ENCODE measurements around the gene TFAP2A. TPM values are rescaled to one million over a fixed set of nuclear protein-coding genes. Genes with fewer than 3 reads are reported as not detected.

The TFAP2A gene
- not detected in 2 replicates for total RNA-seq
- 0.03 and 0.05 TPM in 2 replicates for polyA plus RNA-seq
- 0.10 and 0.29 TPM in 2 replicates for polyA plus RNA-seq (2012)
- polyA minus RNA-seq (ENCODE audit: low replicate concordance): not detected in 2 replicates

DNA sequence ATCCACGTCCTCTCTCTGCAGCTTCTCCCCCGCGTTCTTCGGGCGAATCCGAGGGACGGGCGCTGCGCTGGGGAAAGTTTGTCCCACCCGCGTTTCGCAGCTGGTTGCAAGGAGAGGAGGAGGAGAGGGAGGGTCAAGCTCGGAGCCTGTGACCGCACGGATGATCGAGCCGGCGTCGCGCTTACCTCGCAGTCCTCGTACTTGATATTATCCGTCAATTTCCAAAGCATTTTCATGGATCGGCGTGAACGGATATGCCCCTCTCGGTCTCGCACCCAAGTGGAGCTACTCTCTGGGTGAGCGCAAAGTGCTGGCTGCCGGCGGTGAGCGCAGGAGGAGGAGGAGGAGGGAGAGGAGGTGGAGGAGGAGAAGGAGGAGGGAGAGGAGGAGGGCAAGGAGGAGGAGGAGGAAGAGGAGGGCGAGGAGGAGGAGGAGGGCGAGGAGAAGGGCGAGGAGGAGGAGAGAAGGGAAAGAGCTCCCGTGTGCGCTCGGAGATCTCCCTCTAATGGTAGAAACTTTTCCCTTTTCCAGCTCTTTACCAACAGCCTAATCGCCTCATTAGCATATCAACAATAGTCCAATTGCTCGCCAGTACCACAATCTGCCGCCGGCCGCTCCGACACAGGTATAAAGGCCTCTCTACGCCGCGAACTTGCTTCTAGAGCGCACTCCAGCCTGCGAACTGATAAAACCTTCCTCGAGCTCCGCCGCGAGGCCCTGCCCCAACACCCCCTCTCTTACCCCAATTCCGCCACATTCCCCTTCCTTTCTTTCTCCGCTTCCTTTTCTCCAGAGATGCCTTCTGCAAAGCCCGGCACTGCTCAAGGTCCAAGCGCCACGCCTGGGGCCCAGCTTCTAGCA, at the start of gene TFAP2A:
TFAP2A (minus strand) TSS at position 319 of the 861 bp plus-strand sequence; CDS start at position 236, 83 bp downstream.
- Histone ChIP-seq H3K9ac (ENCODE audit: insufficient read depth, low read length) (no peak within 1 kb of the TSS), H3K36me3 (ENCODE audit: control insufficient read depth, insufficient read depth, low read length) (no peaks in the 10 kb centered on the region), H2AFZ (ENCODE audit: low read length) (no peak within 1 kb of the TSS), H4K20me1 (ENCODE audit: control insufficient read depth, extremely low read depth, insufficient read depth, low read length) (no peaks in the 10 kb centered on the region), H3K4me1 (ENCODE audit: control insufficient read depth, extremely low read depth, insufficient read depth, low read length) (no peaks in the 10 kb centered on the region), H3K4me2 (ENCODE audit: extremely low read depth, insufficient read depth, low read length) (no peak within 1 kb of the TSS), H3K79me2 (ENCODE audit: control insufficient read depth, insufficient read depth, low read length) (no peaks in the 10 kb centered on the region), H3K9me3 (ENCODE audit: control insufficient read depth, insufficient read depth, low read depth, low read length) (no peaks in the 10 kb centered on the region), H3K4me3 (replicated peaks in 1 of 4; ENCODE audit: control extremely low read depth in 1 of 4, insufficient read depth in 1 of 4, low read depth in 3 of 4, low read length in 4 of 4) (peak within 1 kb of the TSS in 1 of 4 experiments; percentile 25), H3K27me3 (ENCODE audit: control insufficient read depth, insufficient read depth, low read length) (peaks cover 82% of the 10 kb centered on the region), H3K27ac (ENCODE audit: insufficient read depth, low read length) (no peak within 1 kb of the TSS)
- TF ChIP-seq, protein P1, sequence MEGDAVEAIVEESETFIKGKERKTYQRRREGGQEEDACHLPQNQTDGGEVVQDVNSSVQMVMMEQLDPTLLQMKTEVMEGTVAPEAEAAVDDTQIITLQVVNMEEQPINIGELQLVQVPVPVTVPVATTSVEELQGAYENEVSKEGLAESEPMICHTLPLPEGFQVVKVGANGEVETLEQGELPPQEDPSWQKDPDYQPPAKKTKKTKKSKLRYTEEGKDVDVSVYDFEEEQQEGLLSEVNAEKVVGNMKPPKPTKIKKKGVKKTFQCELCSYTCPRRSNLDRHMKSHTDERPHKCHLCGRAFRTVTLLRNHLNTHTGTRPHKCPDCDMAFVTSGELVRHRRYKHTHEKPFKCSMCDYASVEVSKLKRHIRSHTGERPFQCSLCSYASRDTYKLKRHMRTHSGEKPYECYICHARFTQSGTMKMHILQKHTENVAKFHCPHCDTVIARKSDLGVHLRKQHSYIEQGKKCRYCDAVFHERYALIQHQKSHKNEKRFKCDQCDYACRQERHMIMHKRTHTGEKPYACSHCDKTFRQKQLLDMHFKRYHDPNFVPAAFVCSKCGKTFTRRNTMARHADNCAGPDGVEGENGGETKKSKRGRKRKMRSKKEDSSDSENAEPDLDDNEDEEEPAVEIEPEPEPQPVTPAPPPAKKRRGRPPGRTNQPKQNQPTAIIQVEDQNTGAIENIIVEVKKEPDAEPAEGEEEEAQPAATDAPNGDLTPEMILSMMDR (conservative IDR thresholded peaks at IDR 0.05 in 1 of 2, IDR thresholded peaks at IDR 0.05 in 1 of 2; ENCODE audit: low read depth in 1 of 2, low read length in 2 of 2): peak in 1 of 2 donors; percentile 36
- peak; percentile 98 for TF ChIP-seq EZH2 (IDR thresholded peaks at IDR 0.05; ENCODE audit: low read length, missing control alignments)
- peak in 1 of 2 donors; percentile 29 for DNase-seq (ENCODE audit: low read depth in 2 of 2)

DNA sequence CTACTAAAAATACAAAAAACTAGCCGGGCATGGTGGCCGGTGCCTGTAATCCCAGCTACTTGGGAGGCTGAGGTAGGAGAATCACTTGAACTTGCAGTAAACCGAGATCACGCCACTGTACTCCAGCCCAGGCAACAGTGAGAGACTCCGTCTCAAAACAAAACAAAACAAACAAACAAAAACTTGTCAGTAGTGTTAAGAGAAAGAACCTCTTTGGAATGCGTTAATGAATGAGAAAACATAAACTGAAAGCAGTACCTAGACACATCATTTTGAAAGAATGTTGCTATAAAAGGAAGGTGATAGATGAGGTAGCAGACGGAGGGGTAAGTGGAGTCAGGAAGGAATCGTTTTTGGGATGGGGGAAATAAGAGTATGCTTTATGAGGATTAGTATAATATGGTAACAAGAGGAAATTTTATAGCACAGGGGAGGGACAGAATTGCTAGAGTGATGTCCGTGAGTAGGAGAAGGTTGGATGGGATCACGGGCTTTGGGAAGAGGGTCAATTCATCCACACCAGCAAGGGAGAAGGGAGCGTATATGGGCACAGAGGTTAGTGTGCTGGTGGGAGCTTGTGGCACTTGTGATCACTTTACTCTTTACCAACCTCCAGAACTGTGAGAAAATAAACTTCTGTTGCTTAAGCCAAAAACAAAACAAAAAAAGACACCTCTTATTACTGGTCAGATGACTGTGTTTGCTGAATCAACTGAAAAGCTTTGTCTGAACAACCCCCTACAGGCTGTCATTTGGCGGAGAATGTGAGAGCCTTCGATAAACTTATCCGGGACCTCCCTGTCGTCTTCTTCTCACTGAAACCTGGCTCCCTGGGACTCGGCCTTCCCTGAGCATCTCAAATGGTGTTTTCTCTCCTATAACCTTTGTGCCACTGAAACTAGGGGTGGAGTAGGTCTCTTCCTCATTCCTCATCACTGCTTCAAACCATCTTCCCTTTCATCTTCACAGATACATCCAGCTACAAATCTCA, 48.9 kb upstream of the TFAP2A start:
- DNase-seq (ENCODE audit: low read depth in 2 of 2): no peak
- H3K4me2 ChIP-seq (ENCODE audit: extremely low read depth, insufficient read depth, low read length): no peak overlapping the region
- no peaks in the 10 kb centered on the region for H3K79me2 ChIP-seq (ENCODE audit: control insufficient read depth, insufficient read depth, low read length)
- H2AFZ ChIP-seq (ENCODE audit: low read length): no peak overlapping the region
- no peaks in the 10 kb centered on the region for H4K20me1 ChIP-seq (ENCODE audit: control insufficient read depth, extremely low read depth, insufficient read depth, low read length)
- no peak overlapping the region for H3K9ac ChIP-seq (ENCODE audit: insufficient read depth, low read length)
- H3K36me3 ChIP-seq (ENCODE audit: control insufficient read depth, insufficient read depth, low read length): no peaks in the 10 kb centered on the region
- H3K4me1 ChIP-seq (ENCODE audit: control insufficient read depth, extremely low read depth, insufficient read depth, low read length): no peaks in the 10 kb centered on the region
- no peak overlapping the region for H3K4me3 ChIP-seq (replicated peaks in 1 of 4; ENCODE audit: control extremely low read depth in 1 of 4, insufficient read depth in 1 of 4, low read depth in 3 of 4, low read length in 4 of 4)
- TF ChIP-seq EZH2 (IDR thresholded peaks at IDR 0.05; ENCODE audit: low read length, missing control alignments): no peak
- TF ChIP-seq, protein P1 (conservative IDR thresholded peaks at IDR 0.05 in 1 of 2, IDR thresholded peaks at IDR 0.05 in 1 of 2; ENCODE audit: low read depth in 1 of 2, low read length in 2 of 2): no peak
- no peaks in the 10 kb centered on the region for H3K27me3 ChIP-seq (ENCODE audit: control insufficient read depth, insufficient read depth, low read length)
- no peaks in the 10 kb centered on the region for H3K9me3 ChIP-seq (ENCODE audit: control insufficient read depth, insufficient read depth, low read depth, low read length)
- no peak overlapping the region for H3K27ac ChIP-seq (ENCODE audit: insufficient read depth, low read length)

DNA sequence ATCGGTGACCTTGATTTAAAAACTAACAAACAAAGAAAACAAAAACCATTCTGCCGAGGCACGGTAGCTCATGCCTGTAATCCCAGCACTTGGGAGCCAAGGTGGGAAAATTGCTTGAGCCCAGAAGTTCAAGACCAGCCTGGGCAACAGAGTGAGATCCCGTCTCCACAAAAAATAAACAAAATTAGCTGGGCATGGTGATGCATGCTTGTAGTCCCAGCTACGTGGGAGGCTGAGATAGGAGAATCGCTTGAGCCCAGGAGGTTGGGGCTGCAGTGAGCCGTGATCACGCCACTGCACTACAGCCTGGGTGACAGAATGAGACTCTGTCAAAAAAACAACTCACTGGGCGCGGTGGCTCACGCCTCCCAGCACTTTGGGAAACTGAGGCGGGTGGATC, 48.2 kb upstream of the TFAP2A start:
- Histone ChIP-seq H3K4me3 (replicated peaks in 1 of 4; ENCODE audit: control extremely low read depth in 1 of 4, insufficient read depth in 1 of 4, low read depth in 3 of 4, low read length in 4 of 4) (no peak overlapping the region), H3K27ac (ENCODE audit: insufficient read depth, low read length) (no peak overlapping the region), H3K4me1 (ENCODE audit: control insufficient read depth, extremely low read depth, insufficient read depth, low read length) (no peaks in the 10 kb centered on the region), H3K4me2 (ENCODE audit: extremely low read depth, insufficient read depth, low read length) (no peak overlapping the region), H3K9me3 (ENCODE audit: control insufficient read depth, insufficient read depth, low read depth, low read length) (no peaks in the 10 kb centered on the region), H3K9ac (ENCODE audit: insufficient read depth, low read length) (no peak overlapping the region), H2AFZ (ENCODE audit: low read length) (no peak overlapping the region), H3K27me3 (ENCODE audit: control insufficient read depth, insufficient read depth, low read length) (no peaks in the 10 kb centered on the region), H3K79me2 (ENCODE audit: control insufficient read depth, insufficient read depth, low read length) (no peaks in the 10 kb centered on the region), H4K20me1 (ENCODE audit: control insufficient read depth, extremely low read depth, insufficient read depth, low read length) (no peaks in the 10 kb centered on the region), H3K36me3 (ENCODE audit: control insufficient read depth, insufficient read depth, low read length) (no peaks in the 10 kb centered on the region)
- no peak for DNase-seq (ENCODE audit: low read depth in 2 of 2)
- no peak for TF ChIP-seq EZH2 (IDR thresholded peaks at IDR 0.05; ENCODE audit: low read length, missing control alignments)
- TF ChIP-seq, protein P1 (conservative IDR thresholded peaks at IDR 0.05 in 1 of 2, IDR thresholded peaks at IDR 0.05 in 1 of 2; ENCODE audit: low read depth in 1 of 2, low read length in 2 of 2): no peak

Data from fibroblast of lung (primary cell).